Chondrocyte (in vitro differentiated cells): ENCODE data around the gene C6orf120. TPM values are rescaled to one million over a fixed set of nuclear protein-coding genes. Genes with fewer than 3 reads are reported as not detected.
A peak's percentile ranks its signal among the peaks of the same experiment; 100 is the strongest.

ENCODE experiments used
- DNase-seq: peaks from one replicate; pipeline ENCODE4 v3.0.0; 2021; ENCODE audit warnings: mixed read lengths, low spot score
- H3K27ac Mint-ChIP-seq: one replicate; pipeline ENCODE4 v1.8.0; 2021; ENCODE audit warnings: mild to moderate bottlenecking, moderate library complexity, mixed read lengths; ENCODE audit not compliant: unreplicated experiment
- H3K27me3 Mint-ChIP-seq: 2 replicates; pipeline ENCODE4 v1.8.0; 2021; ENCODE audit warnings: low read depth, mixed read lengths
- H3K36me3 Mint-ChIP-seq: 2 replicates; pipeline ENCODE4 v1.8.0; 2021; ENCODE audit warnings: low read depth, mixed read lengths
- H3K4me1 Mint-ChIP-seq: 2 replicates; pipeline ENCODE4 v1.8.0; 2021; ENCODE audit warnings: low read depth, mild to moderate bottlenecking, mixed read lengths
- H3K4me3 Mint-ChIP-seq: one replicate; pipeline ENCODE4 v1.8.0; 2021; ENCODE audit warnings: mild to moderate bottlenecking, moderate library complexity, mixed read lengths; ENCODE audit not compliant: unreplicated experiment
- H3K9me3 Mint-ChIP-seq: 2 replicates; pipeline ENCODE4 v1.8.0; 2021; ENCODE audit warnings: low read depth, mixed read lengths
- total RNA-seq: library from RNA; stranded (reverse); gene quantifications from 3 replicates; pipeline ENCODE4 v1.2.1, GENCODE V29; 2021
- TF ChIP-seq, protein P1 (sequence below): fragments of 200-600 bp; sonication (generic); IDR thresholded peaks from 2 replicates; pipeline ENCODE4 v1.5.0; 2021; ENCODE audit warnings: antibody characterized with exemption, mild to moderate bottlenecking, moderate library complexity

C6orf120 gene
- total RNA-seq, 1 donor from 2014 or later = 29.0 TPM

GRCh38 chr6:169745405-169745804 lies 43.5 kb downstream of the C6orf120 start:
- Mint-ChIP-seq H3K9me3 (peaks cover 21% of the 10 kb centered on the region), H3K4me1 (peaks cover 6% of the 10 kb centered on the region), H3K27me3 (no peaks in the 10 kb centered on the region), H3K36me3 (peaks cover 6% of the 10 kb centered on the region), H3K4me3 (no peak overlapping the region), H3K27ac (no peak overlapping the region)
- DNase-seq = no peak
- TF ChIP-seq, protein P1, sequence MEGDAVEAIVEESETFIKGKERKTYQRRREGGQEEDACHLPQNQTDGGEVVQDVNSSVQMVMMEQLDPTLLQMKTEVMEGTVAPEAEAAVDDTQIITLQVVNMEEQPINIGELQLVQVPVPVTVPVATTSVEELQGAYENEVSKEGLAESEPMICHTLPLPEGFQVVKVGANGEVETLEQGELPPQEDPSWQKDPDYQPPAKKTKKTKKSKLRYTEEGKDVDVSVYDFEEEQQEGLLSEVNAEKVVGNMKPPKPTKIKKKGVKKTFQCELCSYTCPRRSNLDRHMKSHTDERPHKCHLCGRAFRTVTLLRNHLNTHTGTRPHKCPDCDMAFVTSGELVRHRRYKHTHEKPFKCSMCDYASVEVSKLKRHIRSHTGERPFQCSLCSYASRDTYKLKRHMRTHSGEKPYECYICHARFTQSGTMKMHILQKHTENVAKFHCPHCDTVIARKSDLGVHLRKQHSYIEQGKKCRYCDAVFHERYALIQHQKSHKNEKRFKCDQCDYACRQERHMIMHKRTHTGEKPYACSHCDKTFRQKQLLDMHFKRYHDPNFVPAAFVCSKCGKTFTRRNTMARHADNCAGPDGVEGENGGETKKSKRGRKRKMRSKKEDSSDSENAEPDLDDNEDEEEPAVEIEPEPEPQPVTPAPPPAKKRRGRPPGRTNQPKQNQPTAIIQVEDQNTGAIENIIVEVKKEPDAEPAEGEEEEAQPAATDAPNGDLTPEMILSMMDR = no peak

DNA sequence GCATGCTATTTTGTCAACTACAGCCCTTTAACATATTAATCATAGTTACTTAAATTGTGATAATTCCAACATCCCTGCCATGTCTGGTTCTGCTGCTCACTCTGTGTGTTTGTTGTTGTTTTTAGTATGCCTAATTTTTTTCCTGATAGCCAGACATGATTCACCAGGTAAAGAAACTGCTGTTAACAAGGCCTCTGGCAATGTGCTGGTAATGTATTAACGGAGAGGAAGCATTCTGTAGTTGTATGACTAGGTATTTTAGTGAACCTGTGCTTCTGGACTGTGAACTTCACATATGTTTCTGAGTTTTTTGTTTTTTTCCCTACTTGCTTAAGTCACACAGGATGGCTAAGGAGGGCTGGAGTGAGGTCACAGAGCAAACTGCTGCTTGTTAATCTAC lies 44.6 kb downstream of the C6orf120 start:
- Mint-ChIP-seq H3K27me3 (no peaks in the 10 kb centered on the region), H3K36me3 (peaks cover 6% of the 10 kb centered on the region), H3K27ac (no peak overlapping the region), H3K4me1 (peaks cover 15% of the 10 kb centered on the region), H3K9me3 (peaks cover 21% of the 10 kb centered on the region), H3K4me3 (no peak overlapping the region)
- TF ChIP-seq, protein P1 = no peak
- DNase-seq = no peak

DNA sequence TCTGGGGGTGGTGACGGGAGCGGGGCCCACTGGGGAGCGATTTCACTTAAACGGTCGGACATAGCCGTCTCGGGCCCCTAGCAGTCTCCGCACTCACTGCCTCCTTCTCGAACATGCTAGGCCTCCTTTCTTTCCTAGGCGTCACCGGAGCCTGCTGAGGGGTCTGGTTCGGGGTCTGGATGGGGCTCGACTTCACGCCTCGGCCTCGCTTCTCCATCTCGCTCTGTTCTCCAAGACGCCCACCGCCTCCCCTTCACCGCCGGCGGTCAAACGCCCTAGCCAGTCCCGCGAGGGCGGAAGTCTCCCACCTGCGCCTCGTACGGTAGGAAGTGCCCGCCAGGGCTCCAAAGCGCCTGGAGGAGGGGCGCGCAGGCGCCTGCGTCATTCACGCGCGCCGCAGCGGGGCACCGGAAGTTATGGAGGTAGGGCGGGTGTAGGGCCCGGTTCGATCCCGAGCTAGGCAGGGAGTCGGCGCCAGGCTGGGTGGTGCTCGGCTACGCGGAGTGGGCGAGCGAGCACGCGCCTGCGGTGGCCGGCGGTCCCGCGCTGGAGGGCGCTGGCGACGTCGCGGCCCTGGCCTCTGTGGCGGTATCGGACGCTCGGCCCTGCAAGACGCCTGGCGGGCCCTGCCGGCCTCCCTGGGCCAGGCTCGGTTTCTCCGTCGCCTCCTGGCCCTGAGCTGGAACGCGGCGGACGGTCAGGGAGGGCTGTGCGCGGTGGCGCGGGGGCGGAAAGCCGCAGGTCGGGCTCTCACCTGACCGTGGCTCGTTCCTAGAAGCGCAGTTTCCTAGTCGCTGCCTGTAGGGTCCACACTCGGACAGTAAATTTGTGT lies 49.5 kb downstream of the C6orf120 start, which contains the start of the genes DYNLT2 and ERMARD:
DYNLT2 (minus strand) TSS at position 331 of the 832 bp plus-strand sequence; CDS start at position 217, 114 bp downstream.
ERMARD (plus strand) TSS at position 381 of the 832 bp plus-strand sequence; CDS start at position 417, 36 bp downstream.
- Mint-ChIP-seq H3K4me3 (peak within 1 kb of the TSS; percentile 100), H3K27ac (peak within 1 kb of the TSS; percentile 100), H3K36me3 (peaks cover 6% of the 10 kb centered on the region), H3K27me3 (no peaks in the 10 kb centered on the region), H3K9me3 (peaks cover 7% of the 10 kb centered on the region), H3K4me1 (peaks cover 29% of the 10 kb centered on the region)
- DNase-seq = peak; percentile 97
- TF ChIP-seq, protein P1 = peak; percentile 62

DNA sequence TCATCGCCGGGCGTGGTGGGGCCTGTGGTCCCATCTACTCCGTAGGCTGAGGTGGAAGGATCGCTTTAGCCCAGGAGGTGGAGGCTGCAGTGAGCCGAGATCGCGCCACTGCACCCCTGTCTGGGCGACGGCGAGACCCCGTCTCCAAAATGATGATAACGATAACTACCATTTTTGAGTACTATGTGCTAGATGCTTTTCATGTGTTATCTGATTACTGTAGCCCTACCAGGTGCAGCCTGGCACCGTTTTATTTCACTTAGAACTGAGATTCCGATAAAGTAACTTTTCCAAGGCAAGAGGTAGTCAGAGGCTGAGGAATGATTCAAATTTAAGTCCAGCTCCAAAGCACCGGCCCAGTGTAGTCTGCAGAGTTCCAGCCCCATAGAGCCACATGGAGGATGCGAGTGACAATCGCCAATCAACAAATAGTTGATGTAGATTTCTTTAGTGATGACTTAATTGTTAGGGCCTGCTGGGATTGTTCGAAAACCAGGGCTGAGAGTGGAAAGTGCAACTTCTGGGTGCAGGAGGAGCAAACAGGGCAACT lies 50.2 kb downstream of the C6orf120 start:
- TF ChIP-seq, protein P1 = no peak
- Mint-ChIP-seq H3K9me3 (peaks cover 3% of the 10 kb centered on the region), H3K36me3 (peaks cover 8% of the 10 kb centered on the region), H3K27me3 (no peaks in the 10 kb centered on the region), H3K4me1 (peaks cover 29% of the 10 kb centered on the region), H3K27ac (peak overlapping the region; percentile 93), H3K4me3 (peak overlapping the region; percentile 87)
- DNase-seq = no peak

Other genes starting within 250 kb of the C6orf120 start
- gene WDR27, start 97 bp upstream of the C6orf120 start, total RNA-seq = 22.4 to 39.3 TPM (median 24.9 TPM) in 3 replicates
- gene PHF10, start 22.4 kb downstream of the C6orf120 start, total RNA-seq = 46.8 to 67.5 TPM (median 53.2 TPM) in 3 replicates
- 0.64 to 1.4 TPM (median 0.85 TPM) in 3 replicates for gene DYNLT2, start 49.4 kb downstream of the C6orf120 start, total RNA-seq
- 26.1 to 35.2 TPM (median 27.4 TPM) in 3 replicates for gene ERMARD, start 49.5 kb downstream of the C6orf120 start, total RNA-seq